HG03378 (cell line): ENCODE results near the gene TGFB2.

Experiments
- ATAC-seq: cut with Tn5 transposase; IDR thresholded peaks from one replicate; pipeline ENCODE4 v1.9.1; 2021; ENCODE audit warnings: mild to moderate bottlenecking, moderate library complexity; ENCODE audit not compliant: unreplicated experiment

The TGFB2 gene

DNA sequence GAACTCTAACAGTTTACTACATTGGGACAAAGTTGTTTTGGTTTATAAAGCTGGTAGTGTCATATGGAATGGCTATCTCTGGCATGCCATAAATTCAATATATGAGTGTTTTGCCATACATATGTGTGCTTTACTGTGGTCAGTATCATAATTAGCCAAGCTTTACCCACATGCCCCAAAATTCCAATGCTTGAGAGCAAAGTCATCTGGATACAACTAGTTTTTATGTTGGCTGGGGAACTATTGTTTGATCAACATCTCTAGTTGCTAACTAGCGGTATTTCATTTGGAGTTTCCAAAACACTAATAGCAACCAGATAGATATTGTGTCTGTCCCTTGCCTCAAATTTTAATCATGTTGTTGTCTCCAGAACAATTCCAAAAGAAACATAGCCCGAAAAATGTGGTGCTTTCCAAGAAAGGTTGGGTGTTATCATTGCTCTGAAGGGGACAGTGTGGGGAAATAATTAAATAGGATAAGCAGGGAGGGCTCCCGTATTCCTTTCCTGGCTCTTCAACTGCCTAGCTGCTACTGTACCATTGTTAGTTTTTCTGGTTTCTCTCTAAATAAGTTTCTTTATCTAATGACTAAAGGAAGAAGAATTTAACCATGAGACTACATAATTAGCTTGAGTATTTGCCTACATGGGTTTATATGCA is 136.1 kb downstream of the TGFB2 start:
- ATAC-seq, result no peak

DNA sequence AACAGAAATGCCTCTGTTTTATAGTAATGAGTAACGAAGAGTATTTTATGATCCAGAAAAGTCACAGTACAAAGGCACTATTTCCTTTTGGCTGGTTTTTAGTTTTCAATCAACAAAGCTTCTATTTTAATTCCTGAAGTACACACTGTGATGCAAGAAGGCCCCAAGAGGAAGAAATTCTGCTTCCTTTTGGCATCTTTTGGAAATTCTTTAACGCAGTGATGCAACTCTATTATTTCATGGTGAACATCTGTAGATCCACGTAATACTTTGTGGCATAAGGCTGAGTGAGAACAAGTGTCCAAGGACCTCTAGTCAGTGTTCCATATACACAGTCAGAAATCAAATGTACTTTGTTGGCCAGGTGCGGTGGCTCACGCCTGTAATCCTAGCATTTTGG is 137.5 kb downstream of the TGFB2 start:
- no peak for ATAC-seq

DNA sequence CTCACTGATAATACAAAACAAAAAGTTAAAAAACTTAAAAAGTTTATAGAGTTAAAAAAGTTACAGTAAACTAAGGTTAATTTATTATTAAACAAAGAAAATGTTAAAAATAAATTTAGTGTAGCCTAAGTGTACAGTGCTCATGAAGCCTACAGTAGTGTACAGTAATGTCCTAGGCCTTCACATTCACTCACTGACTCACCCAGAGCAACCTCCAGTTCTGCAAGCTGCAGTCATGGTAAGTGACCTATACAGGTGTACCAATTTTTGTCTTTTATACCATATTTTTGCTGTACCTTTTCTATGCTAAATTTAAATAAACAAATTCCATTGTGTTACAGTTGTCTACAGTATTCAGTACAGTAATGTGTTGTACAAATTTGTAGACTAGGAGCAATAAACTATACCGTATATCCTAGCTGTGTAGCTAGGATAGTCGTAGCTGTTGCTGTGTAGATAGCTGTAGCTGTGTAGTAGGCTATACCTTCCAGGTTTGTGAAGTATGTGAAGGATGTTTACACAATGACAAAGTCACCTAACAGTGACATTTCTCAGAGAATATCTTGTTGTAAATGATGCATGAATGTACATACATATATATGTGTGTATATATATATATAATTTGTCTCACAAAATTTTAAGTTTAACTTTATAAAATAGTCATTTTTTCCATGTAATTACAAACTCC is 140.2 kb downstream of the TGFB2 start:
- ATAC-seq, result no peak

DNA sequence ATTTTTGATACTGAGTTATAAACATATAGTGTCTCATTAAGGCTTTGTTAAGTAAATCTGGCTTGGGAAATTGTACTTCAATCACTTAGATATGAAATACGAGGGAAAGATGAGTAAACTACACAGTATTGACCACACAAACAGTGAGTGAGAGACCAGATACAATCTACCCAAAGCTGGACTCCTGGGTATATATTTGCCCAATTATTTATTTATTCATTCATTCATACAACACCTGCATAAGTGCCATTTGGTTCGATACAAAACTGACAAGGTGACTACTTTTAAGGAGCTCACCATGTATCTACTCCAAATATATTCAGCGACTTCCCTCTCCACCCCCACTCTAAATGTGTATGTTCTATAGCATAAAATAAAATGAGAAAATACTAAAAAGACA is 143.4 kb downstream of the TGFB2 start:
- ATAC-seq, result no peak

DNA sequence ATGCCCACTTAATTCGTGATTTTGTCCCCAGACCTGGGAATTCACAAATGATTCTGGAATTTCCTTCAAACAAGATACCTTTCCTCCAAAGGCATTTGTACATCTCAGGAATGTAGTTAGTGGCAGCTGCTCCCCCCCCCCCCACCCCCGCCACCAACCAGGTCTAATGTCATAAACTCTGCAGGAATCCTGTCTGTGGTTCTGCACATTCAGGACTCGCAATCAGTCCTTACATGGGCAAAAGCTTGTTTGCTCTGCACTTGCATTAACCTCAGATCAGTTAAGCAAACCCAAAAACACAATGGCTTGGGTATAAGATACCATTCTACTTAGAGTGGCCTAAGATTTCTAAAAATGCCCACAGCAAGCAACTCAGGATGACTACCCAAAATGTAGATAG is 143.8 kb downstream of the TGFB2 start:
- no peak for ATAC-seq

DNA sequence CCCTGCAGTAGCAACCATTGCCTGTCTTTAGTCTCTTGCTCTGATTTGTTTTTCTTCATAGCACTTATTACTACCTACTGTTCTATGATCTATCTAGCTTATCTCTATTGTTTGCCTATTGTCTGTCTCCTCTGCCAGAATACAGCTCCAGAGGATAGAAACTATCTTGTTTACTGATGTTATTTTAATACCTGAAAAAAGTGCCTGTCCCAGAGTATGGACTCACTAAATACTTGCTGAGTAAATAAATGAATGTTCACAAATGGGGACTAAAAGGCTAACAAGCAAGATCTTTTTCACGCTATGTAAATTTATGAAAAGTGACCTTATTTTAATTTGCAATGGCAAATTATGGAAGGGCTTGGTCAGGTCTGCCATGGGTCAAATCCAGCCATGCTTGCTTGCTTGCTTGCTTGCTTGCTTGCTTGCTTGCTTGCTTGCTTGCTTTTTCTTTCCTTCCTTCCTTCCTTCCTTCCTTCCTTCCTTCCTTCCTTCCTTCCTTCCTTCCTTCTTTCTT is 145.3 kb downstream of the TGFB2 start:
- ATAC-seq, result no peak

DNA sequence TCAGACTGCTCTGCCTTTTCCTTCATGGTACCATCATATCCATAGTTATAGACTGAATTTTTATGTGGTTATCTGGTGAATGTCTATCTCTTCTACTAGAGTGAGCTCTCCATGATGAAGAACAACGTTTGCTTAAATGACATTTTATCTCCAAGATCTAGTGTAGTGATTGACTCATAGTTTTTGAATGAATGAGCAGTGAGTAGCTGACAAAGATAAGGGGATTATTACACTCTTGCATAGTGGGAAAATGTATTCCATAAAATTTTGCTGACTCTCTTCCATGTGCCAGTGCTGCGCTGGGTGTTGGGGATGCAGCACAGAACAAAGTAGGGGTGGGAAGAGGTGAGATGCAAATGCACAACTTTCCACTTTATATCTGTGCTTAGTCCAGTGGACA is 147.7 kb downstream of the TGFB2 start:
- no peak for ATAC-seq

DNA sequence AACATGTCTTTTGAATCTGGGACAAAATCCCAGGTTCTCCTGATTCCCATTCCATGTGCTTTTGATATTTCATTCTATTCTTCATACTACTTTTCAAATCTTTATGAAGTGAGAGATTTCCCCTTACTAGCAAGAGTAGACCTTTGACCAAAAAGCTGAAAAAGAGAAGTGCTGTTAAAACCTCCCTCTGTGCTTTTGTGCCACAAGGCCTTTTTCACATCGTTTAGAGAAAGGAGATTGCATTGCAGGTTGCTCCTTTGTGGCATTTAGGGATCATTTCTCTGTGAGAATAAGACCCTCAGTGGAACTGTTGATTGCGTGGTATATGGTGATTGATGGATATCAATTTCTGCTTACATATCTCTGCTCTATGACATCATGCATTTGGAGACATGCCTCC is 148.8 kb downstream of the TGFB2 start:
- no peak for ATAC-seq
